GM21360 (cell line): ENCODE data around the gene FRMD1.

Experiments used
- ATAC-seq: cut with Tn5 transposase; IDR thresholded peaks from one replicate; pipeline ENCODE4 v1.9.1; 2021; ENCODE audit warnings: mild to moderate bottlenecking, moderate library complexity; ENCODE audit not compliant: unreplicated experiment

FRMD1 gene

DNA sequence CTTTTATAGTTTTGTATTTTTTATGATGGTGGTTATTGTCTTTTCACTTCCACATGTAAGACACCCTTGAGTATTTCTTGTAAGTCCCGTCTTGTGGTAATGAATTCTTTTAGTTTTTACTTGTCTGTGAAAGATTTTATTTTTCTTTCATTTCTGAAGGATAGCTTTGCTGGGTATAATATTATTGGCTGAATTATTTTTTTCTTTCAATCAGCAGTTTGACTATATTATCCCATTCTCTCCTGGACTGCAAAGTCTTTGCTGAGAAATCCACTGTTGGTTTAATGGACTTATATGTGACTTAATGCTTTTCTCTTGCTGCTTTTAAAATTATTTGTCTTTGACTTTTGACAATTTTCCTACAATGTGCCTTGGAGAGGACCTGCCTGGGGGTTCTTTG, 67.7 kb downstream of the FRMD1 start:
- no peak for ATAC-seq

- ATAC-seq: no peak
Measured at GRCh38 chr6:168009331-168009730, 69.7 kb downstream of the FRMD1 start.

GRCh38 chr6:168007592-168008338, 71.2 kb downstream of the FRMD1 start:
- ATAC-seq: no peak

DNA sequence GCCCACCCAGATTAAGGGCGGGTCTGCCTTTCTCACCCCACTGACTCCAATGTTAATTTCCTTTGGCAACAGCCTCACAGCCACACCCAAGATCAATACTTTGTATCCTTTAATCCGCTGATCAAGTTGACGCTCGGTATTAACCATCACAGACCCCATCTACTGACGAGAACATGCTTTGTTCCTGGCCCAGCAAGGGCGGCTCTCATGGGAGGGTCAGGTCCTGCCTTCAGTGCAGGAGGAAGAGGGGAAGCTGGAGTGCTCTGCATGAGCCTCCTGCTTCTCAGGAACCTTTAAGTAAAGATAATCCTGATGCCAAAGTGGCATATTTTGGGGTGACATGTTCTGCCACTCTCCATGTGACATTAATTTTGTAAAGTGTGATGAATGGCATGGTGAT, 73.2 kb downstream of the FRMD1 start:
- no peak for ATAC-seq

GRCh38 chr6:168004945-168005344, 74.1 kb downstream of the FRMD1 start:
- no peak for ATAC-seq

GRCh38 chr6:168004023-168004422, 75.0 kb downstream of the FRMD1 start:
- ATAC-seq: no peak
